Fibroblast of skin of back (primary cell): ENCODE data around the gene ZNRF1.

Experiments
- DNase-seq: peaks from one replicate; pipeline ENCODE4 v3.0.0-alpha.2; 2013

Gene ZNRF1

DNA sequence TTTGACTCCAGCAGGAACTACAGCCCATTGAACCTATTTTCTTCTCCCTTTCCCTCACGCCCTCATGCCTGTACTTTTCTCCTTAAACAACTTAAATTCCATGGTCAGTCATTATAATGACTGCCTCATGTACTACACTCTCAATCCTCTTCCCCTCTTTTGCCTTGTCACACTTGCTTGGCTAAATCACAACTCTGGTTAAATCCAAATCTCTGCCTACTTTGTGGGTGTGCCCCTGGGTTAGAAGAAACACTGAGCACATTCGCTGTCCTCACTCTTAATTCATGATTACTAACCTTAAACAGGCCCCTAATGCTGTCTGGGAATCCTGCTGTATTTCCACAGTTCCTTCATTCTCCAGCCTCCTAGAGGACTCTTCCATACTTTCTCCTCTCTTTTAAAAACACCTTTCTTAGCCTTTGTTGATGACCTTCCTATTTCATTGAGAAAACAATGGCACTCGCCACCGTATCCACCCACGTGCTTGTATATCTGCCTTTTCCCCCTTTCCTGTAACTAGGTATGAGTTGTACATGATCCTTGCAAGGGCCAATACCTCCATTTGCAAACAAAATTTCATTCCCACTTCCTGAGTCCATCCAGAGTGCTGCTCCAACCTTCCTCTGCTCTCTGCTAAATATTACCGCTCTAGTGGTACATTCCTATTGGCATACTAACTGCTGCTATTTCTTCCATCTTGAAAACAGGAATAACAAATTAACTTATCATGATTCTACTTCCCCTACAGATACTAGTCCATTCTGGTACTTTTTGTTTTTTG is 28.9 kb downstream of the ZNRF1 start:
- peak; percentile 46 for DNase-seq

DNA sequence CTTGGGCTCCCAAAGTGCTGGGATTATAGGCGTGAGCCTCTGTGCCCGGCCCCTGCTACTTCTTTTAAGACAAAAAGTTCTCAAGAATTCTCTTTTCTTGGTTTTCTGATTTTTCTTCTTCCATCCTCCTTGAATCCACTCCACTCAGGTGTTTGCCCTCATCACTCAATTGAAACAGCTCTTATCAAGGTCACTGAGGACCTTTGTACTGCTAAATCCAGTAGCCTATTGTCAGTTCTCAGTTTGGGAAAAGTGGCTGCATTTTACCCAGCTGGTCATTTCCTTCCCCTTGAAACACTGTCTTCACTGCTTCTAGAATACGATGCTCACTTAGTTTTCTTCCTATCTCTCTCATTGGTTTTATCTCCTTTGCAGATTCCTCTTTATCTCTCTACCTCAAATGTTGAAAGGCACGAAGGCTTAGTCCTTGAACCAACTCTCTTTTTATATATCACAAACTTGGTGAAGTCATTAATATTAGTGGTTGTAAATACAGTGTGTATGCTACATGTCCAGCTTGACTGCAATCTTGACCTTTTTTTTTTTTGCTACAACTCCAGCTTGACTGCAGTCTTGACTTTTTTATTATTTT is 29.8 kb downstream of the ZNRF1 start:
- DNase-seq: no peak

DNA sequence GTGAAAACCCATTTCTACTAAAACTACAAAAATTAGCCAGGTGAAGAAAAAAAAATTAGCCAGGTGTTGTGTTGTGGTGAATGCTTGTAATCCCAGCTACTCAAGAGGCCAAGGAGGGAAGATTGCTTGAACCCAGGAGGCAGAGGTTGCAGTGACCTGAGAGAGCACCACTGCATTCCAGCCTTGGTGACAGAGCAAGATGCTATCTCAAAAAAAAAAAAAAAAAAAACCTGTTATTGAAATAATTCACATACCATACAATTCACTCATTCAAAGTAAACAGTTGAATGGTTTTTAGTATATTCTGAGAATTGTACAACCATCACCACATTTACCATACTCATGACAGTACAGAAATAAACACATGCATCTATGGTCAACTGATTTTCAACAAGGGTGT is 31.0 kb downstream of the ZNRF1 start:
- DNase-seq: peak; percentile 89

DNA sequence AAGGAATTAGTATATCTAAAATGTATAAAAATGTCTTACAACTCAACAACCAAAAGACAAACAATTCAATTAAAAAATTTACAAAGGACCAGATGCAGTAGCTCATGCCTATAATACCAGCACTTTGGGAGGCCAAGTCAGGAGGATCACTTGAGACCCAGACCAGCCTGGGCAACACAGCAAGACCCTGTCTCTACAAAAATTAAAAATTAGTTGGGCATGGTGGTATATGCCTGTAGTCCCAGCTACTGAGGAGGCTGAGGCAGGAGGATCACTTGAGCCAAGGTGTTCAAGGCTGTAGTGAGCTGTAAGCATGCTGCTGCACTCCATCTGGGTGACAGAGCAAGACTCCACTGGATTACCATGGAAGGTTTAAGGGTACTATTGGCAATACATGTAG is 33.8 kb downstream of the ZNRF1 start:
- no peak for DNase-seq

DNA sequence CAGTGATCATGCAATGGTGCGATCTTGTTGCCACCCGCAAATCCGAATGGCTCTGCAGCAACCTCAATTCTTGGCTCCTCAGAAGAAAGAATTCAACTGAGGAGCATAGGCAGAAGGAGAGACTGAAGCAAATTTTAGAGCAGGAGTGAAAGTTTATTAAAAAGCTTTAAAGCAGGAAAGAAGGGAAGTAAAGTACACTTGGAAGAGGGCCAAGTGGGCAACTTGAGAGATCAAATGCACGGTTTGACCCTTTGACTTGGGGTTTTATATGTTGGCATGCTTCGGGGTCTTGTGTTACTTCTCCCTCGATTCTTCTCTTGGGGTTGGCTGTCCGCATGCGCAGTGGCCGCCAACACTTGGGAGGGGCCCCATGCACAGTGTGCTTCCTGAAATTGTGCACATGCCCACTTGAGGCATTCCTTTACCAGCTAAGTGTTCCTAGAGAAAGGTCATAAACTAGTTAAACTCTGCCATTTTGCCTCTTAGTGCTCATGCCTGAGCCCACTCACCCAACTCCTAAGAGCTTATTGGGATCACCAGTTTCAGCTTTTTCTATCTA is 36.7 kb downstream of the ZNRF1 start:
- no peak for DNase-seq

DNA sequence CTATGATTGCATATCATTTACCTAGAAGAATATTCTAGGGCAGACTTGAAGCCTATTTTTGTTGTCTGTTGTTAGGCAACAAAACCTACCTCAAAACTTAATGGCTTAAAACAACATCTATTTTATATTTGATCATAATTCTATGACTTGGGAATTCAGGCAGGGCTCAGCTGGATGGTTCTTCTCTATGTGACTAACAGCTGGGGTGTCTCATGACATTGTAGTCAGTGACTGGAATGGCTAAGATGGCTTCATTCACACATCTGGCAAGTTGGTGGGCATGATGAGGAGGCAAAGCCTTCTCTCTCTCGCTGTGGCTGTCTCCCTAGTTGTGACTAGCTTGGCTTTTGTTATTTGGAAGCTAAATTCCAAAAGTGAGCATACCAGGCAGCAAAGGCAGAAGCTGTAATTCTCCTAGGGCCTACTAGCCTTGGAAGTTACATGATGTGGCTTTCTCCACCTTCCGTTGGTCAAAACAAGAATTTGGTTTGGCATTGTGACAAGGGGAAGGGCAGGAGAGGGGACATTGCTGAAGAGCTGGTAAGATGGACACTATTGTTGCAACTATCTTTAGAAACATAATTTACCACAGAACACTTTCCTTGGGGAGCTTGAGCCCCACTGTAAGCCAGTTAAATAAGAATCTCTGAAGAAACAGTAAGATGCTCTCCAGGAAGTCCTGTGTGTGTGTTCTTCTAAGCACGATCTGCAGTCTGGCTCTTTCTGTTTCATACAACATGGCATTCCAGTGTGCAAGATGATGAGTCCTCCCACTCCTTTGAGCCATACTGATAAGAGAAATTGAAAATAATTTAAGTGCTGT is 39.4 kb downstream of the ZNRF1 start:
- peak; percentile 77 for DNase-seq

DNA sequence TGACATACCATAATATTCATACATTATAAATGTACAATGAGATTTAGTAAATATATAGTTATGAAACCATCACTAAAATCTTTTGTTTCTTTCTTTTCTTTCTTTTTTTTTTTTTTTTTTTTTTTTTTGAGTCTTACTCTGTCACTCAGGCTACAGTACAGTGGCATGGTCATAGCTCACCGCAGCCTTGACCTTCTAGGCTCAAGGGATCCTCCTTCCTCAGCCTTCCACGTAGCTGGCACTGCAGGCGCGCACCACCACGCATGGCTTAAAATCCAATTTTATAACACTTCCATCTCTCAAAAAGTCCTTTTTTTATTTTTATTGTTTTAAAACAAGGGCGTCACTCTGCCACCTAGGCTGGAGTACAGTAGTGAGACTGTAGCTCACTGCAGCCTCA is 41.1 kb downstream of the ZNRF1 start:
- DNase-seq: no peak

DNA sequence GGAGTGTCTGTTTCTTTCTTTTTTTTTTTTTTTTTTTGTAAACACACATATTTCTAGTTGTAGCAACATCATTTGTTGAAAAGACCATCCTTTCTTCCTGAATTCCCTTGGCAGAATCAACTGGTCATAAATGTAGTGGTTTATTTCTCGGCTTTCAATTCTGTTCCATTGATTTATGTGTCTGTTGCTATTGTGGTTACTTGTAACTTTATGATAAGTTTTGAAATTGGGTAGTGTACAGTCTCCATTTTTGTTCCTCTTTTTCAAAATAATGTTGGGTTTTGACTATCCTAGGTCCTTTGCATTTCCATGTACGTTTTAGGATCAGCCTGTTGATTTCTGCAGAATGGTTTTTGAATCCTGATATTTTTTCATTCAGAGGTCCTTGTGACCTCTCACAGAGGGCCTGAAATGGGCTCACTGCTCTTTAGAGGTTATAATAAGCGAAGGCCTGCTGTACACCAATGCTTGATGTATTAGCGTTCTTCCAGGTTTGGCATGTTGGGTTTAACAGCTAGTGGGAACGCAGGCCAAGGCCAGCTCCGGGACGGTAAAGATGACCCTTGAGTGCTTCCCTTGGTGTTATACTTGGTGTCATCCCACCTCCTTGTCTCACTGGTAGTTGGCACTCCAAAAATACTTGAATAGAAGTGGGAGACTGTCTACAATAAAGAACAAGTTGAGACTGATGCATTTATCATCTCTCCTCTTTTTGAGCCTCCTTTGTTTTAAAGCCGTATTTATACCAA is 43.8 kb downstream of the ZNRF1 start:
- no peak for DNase-seq

DNA sequence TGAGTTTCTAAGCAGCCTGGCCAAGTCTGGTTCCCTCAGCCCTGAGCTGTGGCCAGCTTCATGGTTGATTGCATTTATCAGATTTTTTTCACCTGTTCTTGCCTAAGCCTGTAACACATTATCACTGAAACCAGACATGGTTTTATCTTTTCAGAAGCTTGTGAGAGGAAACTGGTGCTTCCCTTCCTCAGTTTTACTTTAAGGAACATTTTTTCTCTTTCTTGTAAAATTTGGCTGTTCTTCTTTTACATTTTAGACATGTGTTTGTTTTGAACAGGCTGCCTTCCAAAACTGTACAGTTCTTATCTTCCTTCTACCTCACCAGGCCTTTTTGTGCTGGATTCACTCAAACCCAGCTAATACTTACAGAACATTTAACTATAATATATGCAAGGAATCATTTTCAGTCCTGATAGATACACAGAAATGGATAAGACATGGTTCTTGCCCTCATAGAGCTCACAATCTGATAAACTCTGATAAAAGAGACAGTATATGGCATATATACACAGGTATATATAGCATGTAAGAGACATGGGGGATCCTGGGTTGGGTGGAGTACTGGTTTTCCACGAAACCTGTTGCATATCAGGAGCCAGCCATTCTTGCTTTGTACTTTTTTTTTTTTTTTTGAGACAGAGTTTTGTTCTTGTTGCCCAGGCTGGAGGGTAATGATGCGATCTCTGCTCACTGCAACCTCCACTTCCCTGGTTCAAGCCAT is 44.5 kb downstream of the ZNRF1 start:
- DNase-seq: no peak

DNA sequence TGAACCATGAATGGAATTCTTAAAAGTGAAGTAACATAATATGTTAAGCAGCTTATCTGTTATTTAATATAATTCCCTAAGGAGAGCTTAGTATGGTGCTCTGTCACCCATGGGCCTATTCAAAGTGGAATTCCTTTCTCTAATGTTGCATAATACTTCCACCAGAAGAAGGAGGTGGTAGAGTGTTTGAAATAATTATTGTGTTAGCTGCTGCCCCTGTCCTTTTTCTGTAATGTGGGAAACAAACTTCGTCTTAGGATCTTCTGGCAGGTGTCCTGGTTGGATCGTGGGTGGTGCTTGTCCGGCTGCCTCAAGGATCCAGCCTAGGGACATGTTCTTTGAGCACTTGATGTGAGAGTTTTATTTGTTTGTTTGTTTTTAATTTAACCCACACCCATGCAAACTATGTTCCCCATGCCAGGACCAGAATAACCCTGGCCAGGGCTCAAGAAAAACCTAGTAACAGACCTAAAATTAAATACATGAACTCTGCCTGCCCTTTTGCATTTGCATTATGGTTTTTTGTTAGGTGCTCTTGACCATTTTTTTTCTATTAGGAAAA is 46.1 kb downstream of the ZNRF1 start:
- peak; percentile 27 for DNase-seq

DNA sequence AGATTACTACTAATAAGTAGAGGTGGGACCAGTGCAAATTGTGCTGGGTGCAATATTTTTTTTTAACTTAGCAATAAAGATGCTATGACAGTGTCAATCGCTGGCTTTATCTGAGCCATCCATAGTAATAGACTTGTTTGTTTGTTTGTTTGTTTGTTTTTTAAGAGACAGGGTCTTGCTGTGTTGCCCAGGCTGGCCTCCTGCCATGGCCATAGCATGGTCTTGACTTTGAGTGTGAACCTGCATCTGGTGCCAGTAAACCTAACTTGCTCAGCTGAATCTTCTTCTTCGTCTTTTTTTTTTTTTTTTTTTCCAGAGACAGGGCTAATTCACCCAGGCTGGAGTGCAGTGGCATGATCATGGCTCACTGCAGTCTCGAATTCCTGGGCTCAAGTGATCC is 46.6 kb downstream of the ZNRF1 start:
- DNase-seq: no peak

DNA sequence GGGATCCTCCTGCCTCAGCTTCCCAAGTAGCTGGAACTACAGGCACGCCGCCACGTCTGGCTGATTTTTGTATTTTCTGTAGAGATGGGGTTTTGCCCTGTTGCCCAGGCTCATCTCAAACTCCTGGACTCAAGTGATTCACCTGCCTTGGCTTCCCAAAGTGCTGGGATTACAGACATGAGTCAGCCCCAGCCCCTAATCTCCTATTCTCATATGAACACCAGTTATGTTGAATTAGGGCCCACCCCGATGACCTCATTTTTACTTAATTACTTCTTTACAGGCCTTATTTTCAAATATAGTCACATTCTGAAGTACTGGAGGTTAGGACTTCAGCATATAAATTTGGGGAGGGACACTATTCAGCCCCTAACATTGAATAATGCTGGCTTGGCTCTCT is 49.2 kb downstream of the ZNRF1 start:
- peak; percentile 32 for DNase-seq

DNA sequence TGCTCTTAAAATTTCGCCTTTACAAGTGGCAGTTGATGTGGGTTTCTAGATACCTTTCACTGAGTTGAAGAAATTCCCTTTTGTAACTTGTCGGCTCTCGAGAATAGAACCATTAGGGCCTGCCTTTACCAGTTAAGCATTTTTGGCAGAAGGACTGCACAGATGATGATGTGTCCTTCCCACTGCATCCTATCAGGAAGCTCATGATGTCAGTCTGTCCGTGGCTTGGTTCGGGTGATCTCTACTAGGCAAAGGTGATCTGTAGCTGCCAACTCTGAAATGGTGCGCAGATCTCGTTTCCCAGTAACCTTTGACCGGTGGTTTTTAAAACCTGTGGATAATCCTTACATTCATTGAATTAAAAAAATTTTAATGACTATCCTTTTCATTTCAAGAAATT is 49.7 kb downstream of the ZNRF1 start:
- no peak for DNase-seq

DNA sequence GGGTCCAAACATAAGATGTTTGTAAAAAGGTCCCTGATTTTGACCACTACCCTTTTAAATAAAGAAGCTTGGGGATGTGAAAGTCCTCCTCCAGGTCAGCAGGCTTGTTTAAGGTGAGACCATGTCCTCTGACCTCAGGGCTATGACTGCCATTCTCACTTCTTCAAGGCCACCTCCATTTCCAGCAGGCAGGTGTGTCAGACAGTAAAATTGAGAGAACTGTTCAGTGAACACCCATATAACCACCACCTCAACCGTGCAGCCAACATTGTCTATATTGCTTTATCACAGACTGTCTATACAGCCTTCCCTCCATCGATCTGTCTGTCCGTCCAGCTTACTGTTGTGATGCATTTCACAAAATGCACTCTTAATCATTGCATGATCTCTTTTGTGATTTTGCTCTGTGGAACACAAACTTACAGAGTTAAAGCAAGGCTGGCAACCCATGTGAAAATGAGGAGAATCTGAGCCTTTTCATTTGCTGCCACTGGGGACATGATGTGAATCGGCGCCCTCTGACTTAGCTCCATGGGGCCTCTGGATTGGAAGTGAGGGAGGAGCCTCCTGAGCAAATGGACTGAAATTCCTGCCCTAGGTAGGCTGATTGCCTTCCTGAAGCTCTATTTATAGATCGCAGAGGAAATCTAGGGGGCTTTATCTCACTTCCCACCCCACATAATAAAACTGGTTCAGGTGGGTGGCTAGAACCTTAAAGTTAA is 53.8 kb downstream of the ZNRF1 start:
- no peak for DNase-seq

DNA sequence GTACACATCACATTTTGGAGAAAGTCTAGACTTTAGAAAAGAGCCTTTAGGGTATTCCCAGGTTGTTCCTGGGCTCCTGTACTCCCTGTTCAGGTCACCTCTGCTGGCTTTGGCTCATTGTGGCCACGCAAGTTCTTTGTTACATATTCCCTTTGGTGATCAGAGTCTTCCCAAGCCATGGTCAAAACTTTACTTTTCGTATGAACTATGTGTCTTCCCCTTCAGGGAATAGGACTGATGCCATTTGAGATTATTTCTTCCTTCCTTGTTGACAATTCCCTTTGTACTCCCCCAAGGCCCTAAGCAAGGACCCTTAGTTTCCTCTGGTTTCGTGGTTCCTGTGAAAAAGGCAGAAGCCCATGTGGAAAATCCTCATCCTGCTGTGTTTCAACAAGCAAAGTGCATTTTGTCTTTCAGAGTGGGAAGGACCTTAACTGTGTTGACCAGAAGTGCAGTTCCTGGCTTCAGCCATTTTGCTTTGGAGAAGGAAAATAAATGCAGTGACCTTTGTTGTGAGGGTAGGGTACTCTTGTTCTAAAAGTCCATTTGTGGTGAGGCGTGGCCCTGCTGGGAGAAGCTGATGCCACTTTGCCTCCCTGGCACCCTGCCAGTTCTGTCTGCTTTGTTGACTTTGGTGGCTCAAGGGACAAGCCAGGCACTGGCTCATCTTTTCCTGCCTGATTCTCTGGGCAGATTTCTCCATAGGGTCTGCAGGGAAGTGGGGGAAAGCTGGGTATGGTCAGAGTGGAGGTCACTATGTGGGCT is 55.1 kb downstream of the ZNRF1 start:
- peak; percentile 45 for DNase-seq

DNA sequence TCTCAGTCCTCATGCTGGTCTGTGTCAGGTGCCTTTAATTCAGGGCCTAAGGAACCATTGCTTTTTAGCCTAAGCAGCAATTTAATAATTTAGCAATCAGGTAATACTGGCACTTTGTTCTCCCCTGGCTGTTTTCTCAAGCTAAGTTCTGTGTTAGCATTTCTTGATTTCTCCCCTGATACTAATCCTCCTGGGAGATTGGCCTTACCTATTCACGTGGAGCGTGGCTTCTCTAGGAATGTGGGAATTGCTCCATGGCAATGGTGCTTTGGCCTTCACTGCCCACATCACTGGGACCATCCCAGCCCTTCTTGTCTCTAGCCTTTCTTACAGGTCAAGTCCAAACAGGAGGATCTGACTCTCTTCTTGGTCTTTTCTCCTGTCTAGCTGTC is 55.7 kb downstream of the ZNRF1 start:
- DNase-seq: no peak

DNA sequence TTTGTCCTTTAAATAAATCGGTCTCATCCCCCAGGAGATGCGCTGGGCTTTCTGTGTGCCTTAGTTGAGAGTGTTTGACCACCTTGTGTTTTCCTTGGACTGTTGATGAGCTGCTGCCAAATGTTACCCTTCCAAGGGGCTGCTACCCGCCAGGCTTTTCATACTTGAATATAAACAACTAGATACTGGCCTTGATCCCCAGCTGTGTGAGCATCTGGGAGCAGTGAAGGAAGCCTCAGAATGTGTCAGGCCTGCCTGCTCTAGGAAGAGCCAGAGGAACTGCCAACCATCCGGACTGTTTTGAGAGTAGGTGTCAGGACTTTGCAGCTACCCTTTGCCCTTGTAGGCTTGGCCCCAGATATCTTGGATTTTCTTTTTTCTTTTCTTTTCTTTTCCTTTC is 60.0 kb downstream of the ZNRF1 start:
- no peak for DNase-seq

DNA sequence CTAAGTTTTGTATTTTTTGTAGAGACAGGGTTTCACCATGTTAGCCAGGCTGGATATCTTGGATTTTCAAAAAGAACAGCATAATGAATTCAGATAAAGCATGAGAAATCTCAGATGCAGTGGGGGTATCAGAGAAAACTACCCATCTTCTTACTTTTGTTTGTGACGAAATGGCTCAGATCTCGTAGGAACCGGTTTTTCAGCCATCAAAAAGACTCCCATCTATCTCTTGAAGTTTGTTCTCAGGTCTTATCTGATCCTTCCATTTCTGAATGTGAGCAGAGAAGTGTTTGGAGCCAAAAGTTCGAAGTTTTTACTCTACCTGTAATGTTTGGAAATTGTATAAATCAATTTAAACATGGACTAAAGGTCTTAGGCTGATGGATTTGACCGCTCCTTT is 60.6 kb downstream of the ZNRF1 start:
- no peak for DNase-seq

DNA sequence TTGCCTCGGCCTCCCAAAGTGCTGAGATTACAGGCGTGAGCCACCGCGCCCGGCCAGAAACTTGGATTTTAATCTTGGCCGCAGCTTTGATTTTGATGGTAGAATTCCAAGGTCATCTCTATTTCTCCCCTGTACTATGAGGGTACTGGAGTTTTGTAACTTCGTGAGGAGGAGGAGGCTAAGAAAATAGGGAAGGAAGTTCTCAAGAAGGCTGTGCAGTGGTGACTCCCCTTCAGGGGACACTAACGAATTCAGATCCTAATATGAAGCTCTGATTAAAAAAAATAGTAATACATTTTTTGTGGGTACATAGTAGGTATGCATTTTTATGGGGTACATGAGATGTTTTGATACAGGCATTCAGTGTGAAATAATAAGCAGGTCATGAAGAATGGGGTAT is 61.9 kb downstream of the ZNRF1 start:
- no peak for DNase-seq

DNA sequence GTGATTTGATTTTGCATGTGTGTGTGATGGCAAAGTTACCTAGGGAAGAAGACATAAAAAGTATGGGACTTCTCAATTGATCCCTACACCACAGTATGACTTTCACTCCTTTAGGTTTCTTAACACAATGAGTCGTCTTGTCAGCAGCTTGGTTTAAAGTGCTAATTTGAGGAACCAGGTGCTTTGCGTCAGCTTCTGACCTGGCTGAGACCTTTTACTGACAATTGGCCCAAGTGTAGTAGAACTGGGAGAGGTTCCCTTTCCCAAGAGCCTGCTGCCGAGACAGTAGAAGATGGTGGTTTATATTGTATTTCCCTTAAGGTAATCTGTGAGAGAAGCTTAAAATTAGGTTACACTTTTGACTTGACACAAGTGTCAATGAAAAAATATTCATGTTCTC is 62.8 kb downstream of the ZNRF1 start:
- DNase-seq: no peak
